Calu3 (cell line): Measurements from ENCODE around the gene HMX1. TPM values are rescaled to one million over a fixed set of nuclear protein-coding genes. Genes with fewer than 3 reads are reported as not detected.

Experiments used
- BruUV-seq: library from RNA; stranded (reverse); fragments of 400-500 nt; replicated peaks from 2 replicates; lab custom pipeline; 2021; lab: Mats Ljungman, UMichigan
- CTCF ChIA-PET: fragments of 300-600 bp; sonication (Branson Sonifier 250); formaldehyde crosslinking; loops from one replicate; lab custom pipeline; 2022; ENCODE audit warnings: antibody characterized with exemption; lab: Charles Lee
- DNase-seq: peaks from one replicate; pipeline ENCODE4 v3.0.0; 2022
- H3K27ac Mint-ChIP-seq: one replicate; pipeline ENCODE4 v1.8.0; 2022; ENCODE audit warnings: mixed read lengths; ENCODE audit not compliant: unreplicated experiment
- H3K27me3 Mint-ChIP-seq: one replicate; pipeline ENCODE4 v1.8.0; 2022; ENCODE audit warnings: mixed read lengths; ENCODE audit not compliant: unreplicated experiment
- H3K36me3 Mint-ChIP-seq: one replicate; pipeline ENCODE4 v1.8.0; 2022; ENCODE audit warnings: mild to moderate bottlenecking, moderate library complexity, mixed read lengths; ENCODE audit not compliant: insufficient read depth, unreplicated experiment
- H3K4me1 Mint-ChIP-seq: one replicate; pipeline ENCODE4 v1.8.0; 2022; ENCODE audit warnings: mild to moderate bottlenecking, low read depth, mixed read lengths; ENCODE audit not compliant: unreplicated experiment
- H3K4me3 Mint-ChIP-seq: one replicate; pipeline ENCODE4 v1.8.0; 2022; ENCODE audit warnings: mild to moderate bottlenecking, low read depth, moderate library complexity, mixed read lengths; ENCODE audit not compliant: unreplicated experiment
- H3K9me3 Mint-ChIP-seq: one replicate; pipeline ENCODE4 v1.8.0; 2022; ENCODE audit warnings: low read depth, mixed read lengths; ENCODE audit not compliant: unreplicated experiment
- CTCF ChIP-seq: fragments of 200-600 bp; IDR thresholded peaks from one replicate; pipeline ENCODE4 v1.8.0; 2022; ENCODE audit warnings: antibody characterized with exemption; ENCODE audit not compliant: unreplicated experiment
- intact Hi-C: fragments of 100-400 bp; cut with micrococcal nuclease; formaldehyde crosslinking; loops from one replicate; pipeline ENCODE4 v1.10.0; 2022; ENCODE audit not compliant: unreplicated experiment
- total RNA-seq: library from RNA; stranded (reverse); gene quantifications from 2 replicates; pipeline ENCODE4 v1.2.3, GENCODE V29; 2022

The HMX1 gene
- total RNA-seq, 1 experiment from 2014 or later: not detected

DNA sequence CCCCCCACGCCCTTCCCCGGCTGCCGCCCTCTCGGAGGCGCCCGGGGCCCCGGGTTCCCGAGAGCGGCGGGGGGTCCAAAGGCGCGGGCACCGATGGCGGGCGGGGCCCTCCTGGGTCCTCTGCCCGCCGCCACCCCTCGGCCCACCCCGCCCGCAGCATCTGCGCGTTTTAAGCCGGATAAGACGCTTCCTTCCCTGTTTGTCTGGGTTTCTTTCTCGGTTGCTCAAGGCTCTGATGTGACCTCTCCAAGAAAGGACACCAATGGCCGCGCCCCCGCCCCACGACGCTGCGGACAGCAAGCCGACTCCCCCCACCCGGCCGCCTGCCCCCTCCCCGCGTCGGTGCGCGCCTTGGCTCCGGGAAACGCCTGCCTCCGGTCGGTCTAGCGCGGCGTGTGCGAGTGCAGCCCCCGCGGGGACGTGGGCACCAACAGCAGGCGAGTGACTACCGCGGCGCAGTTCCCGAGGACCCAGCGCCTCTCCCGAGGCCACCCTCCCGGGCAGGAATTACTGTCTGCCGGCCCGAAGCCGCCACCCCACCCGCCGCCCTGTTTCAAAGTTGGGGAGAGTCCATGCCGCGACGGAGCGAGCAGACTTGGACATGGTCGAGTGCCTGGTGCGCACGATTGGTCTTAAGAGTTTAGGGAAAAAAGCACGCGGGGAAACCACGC is 21.1 kb upstream of the HMX1 start:
- DNase-seq: no peak
- no peak overlapping the region for H3K27ac Mint-ChIP-seq
- H3K27me3 Mint-ChIP-seq: peaks cover 13% of the 10 kb centered on the region
- H3K4me3 Mint-ChIP-seq: no peak overlapping the region
- no peaks in the 10 kb centered on the region for H3K9me3 Mint-ChIP-seq
- no peaks in the 10 kb centered on the region for H3K4me1 Mint-ChIP-seq
- no TSS peak for BruUV-seq
- intact Hi-C loops: no loop called here
- TF ChIP-seq CTCF: no peak
- peaks cover 3% of the 10 kb centered on the region for H3K36me3 Mint-ChIP-seq
- CTCF ChIA-PET: no interaction called here

DNA sequence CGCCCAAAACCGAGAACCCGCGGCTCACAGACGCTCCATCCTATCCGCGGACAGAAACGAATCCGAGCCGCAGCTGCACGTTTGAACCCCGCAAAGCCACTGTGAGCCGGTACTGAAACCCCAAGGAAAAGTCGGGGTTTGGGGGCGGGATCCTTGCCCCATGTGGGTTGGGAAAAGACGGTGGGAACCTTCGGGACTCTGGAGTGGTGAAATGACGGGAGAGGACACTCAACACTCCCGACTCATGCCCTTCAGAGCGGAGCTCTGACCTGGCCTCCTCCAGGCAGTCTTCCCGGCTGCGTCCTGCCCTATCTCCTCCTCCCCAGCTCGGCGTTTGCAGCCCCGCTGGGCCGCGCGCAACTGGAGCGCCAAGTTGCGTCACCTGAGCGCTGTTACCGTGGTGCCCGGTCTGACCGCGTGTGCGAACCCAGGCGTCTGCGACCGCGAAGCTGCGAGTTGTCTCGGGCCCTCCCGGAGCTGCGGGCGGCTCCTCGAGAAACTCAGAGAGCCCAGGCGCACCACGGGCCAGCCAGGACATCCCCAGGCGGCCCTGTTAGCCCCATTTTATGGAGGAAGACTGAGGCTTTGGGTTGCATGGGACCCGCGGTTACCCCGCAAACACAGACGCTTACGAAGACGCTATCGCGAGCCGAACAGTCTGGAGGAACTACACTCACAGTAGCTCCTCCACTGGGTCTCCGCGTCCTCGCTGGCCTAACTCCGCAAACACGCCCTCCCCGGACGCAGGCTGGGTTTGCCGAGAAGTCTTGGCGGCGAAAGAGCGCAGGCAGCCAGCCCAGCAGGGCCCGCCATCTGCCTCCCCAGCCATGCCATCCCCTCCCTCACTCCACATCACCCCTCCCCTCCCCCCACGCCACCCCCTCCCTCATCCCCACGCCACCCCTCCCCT is 20.3 kb upstream of the HMX1 start:
- peaks cover 3% of the 10 kb centered on the region for H3K36me3 Mint-ChIP-seq
- BruUV-seq: no TSS peak
- no peaks in the 10 kb centered on the region for H3K4me1 Mint-ChIP-seq
- no peak for DNase-seq
- no peaks in the 10 kb centered on the region for H3K9me3 Mint-ChIP-seq
- TF ChIP-seq CTCF: no peak
- peaks cover 9% of the 10 kb centered on the region for H3K27me3 Mint-ChIP-seq
- CTCF ChIA-PET: no interaction called here
- no peak overlapping the region for H3K4me3 Mint-ChIP-seq
- no peak overlapping the region for H3K27ac Mint-ChIP-seq
- intact Hi-C loops: no loop called here

GRCh38 chr4:8891255-8891645 is 19.6 kb upstream of the HMX1 start:
- peaks cover 9% of the 10 kb centered on the region for H3K27me3 Mint-ChIP-seq
- H3K36me3 Mint-ChIP-seq: peaks cover 3% of the 10 kb centered on the region
- no TSS peak for BruUV-seq
- intact Hi-C loops: no loop called here
- no peak for DNase-seq
- H3K9me3 Mint-ChIP-seq: no peaks in the 10 kb centered on the region
- CTCF ChIA-PET: no interaction called here
- TF ChIP-seq CTCF: no peak
- H3K27ac Mint-ChIP-seq: no peak overlapping the region
- H3K4me3 Mint-ChIP-seq: no peak overlapping the region
- H3K4me1 Mint-ChIP-seq: no peaks in the 10 kb centered on the region

DNA sequence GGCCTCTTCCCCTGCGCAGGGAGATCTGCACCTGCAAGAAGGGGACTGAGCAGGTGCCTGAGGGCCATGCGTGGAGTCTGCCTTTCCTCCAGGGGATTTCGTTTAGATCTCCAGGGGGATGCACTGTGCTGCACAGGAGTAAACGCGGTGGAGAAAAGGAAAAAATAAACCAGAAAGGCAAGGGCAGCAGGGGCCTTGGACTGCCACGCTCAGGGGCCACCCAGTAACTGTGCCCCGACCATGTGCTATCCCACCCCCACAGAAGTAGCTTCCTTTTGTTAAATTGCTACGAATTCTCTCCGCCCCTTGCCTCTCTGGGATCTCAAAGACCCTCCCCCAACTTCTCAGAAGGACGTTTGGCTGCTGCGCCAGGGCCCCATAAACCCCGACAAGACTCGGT is 17.2 kb upstream of the HMX1 start:
- no TSS peak for BruUV-seq
- peaks cover 22% of the 10 kb centered on the region for H3K27me3 Mint-ChIP-seq
- TF ChIP-seq CTCF: no peak
- no peak overlapping the region for H3K27ac Mint-ChIP-seq
- peaks cover 3% of the 10 kb centered on the region for H3K36me3 Mint-ChIP-seq
- H3K9me3 Mint-ChIP-seq: no peaks in the 10 kb centered on the region
- CTCF ChIA-PET: no interaction called here
- no peak overlapping the region for H3K4me3 Mint-ChIP-seq
- no peak for DNase-seq
- intact Hi-C loops: no loop called here
- H3K4me1 Mint-ChIP-seq: no peaks in the 10 kb centered on the region
